Sigmoid colon (tissue), 7 donors: Measurements from ENCODE around the gene HOXD13. TPM values are rescaled to one million over a fixed set of nuclear protein-coding genes. Genes with fewer than 3 reads are reported as not detected.

Source experiments
- DNase-seq: peaks from one replicate; pipeline ENCODE4 v3.0.0-alpha.2; 2019
- H3K27ac ChIP-seq, 4 donors: fragments of 200-600 bp; sonication (generic); one replicate each; pipeline ENCODE4 v1.5.1; 2016 to 2019; ENCODE audit warnings: mild to moderate bottlenecking in 1 of 4
- H3K27me3 ChIP-seq, 3 donors: fragments of 200-600 bp; sonication (generic); one replicate each; pipeline ENCODE4 v1.5.1; 2019; ENCODE audit warnings: mild to moderate bottlenecking in 1 of 3
- H3K36me3 ChIP-seq, 4 donors: fragments of 200-600 bp; sonication (generic); one replicate each; pipeline ENCODE4 v1.5.1; 2016 to 2019
- H3K4me1 ChIP-seq, 4 donors: fragments of 200-600 bp; sonication (generic); one replicate each; pipeline ENCODE4 v1.5.1; 2017 to 2019
- H3K4me3 ChIP-seq, 4 donors: fragments of 200-600 bp; sonication (generic); one replicate each; pipeline ENCODE4 v1.5.1; 2017 to 2019; ENCODE audit warnings: mild to moderate bottlenecking in 2 of 4, moderate library complexity in 1 of 4
- H3K9me3 ChIP-seq, 4 donors: fragments of 200-600 bp in 3 of 4; sonication (generic) in 3 of 4; one replicate each; pipeline versions ENCODE4 v1.5.1 to v1.6.1; 2013 to 2019
- EP300 ChIP-seq, 4 donors: sonication (generic); formaldehyde crosslinking; IDR thresholded peaks; one replicate each; pipeline ENCODE4 v1.6.1; 2017; ENCODE audit warnings: antibody characterized with exemption in 4 of 4
- POLR2A ChIP-seq, 2 donors: fragments of 450-650 bp; IDR thresholded peaks; one replicate each; pipeline ENCODE4 v1.6.1; 2016; ENCODE audit warnings: antibody characterized with exemption in 2 of 2, mild to moderate bottlenecking in 2 of 2, moderate library complexity in 2 of 2
- POLR2AphosphoS5 ChIP-seq, 4 donors: sonication (generic); formaldehyde crosslinking; IDR thresholded peaks; one replicate each; pipeline ENCODE4 v1.6.1; 2017; ENCODE audit warnings: antibody characterized with exemption in 4 of 4
- WGBS, 2 donors: extraction: QIAGEN DNeasy Blood & Tissue Kit; methylation state at CpG; one replicate each; pipeline ENCODE4 v1.1.7; 2013; 5-methylcytosine and 5-hydroxymethylcytosine counted together
- intact Hi-C: fragments of 100-400 bp; cut with DNase I; formaldehyde crosslinking; loops from one replicate; pipeline ENCODE4 v1.15.1; 2023
- polyA plus RNA-seq, 3 donors: library from polyadenylated mRNA; stranded (reverse); fragments of 200-250 nt; gene quantifications; one replicate each; pipeline ENCODE4 v1.2.3, GENCODE V29; 2013
- total RNA-seq, 4 donors: library from RNA; depleted of rRNA; stranded (reverse); fragments of >200 nt; gene quantifications; one replicate each; pipeline ENCODE4 v1.1.0, GENCODE V29; 2016
- TF ChIP-seq, protein P1 (sequence below), 4 experiments: fragments of 450-650 bp in 3 of 4; fragments of 200-600 bp in 1 of 4; IDR thresholded peaks; one replicate each; pipeline ENCODE4 v1.5.1; 2016 to 2019; ENCODE audit warnings: antibody characterized with exemption in 4 of 4, mild to moderate bottlenecking in 3 of 4, moderate library complexity in 2 of 4
- donor health status: healthy with polysubstance abuse.
- donor health status: Bipolar disorder and iron deficiency.
- donor health status: healthy.

HOXD13 gene
- total and polyA plus RNA-seq, 7 donors = 2.3 to 48.9 (median 26.1) TPM; not detected in 1

DNA sequence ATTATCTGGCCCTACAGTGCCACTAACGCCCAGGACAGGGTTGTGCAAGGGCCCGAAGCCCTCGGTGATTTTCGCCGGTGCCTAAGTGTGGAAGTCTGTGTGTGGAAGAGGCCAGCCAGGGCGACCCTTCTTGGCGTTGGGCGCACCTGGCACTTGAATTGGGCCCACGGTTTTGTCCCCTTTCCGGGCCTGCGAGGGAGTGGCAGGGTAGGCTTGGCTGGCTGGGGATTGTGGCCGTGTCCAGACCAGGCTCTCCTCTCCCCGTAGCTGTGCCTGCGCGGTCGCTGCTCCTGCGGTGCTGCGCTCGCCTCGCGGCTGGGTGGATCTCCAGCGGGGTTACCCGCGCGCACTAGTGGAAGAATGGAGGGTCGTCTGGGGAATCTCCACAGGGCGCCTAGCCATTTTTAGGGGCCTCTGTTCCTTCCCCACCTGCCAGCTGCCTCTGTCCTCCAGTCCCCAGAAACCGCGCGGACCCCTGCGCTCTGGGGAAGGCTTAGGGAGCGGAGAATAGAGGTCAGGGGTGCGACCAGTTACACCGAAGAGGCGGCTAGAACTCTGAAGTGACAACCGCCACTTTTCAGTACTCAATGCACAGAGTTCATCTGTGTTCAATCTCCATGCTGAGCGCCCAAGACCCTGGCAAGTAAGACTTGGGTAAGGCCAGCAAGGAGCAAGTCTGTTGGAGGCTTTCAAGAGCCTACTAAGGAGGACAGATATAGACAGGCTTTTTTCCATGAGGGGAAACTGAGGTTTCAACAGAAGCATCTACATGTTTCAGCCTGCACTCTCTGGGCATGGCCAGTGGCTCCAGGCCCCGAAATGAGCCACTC lies 24.7 kb upstream of the HOXD13 start:
- Histone ChIP-seq H3K9me3 (no peaks in the 10 kb centered on the region), H3K4me1 (no peaks in the 10 kb centered on the region), H3K4me3 (peak overlapping the region in 2 of 4 donors; percentile 12 to 18), H3K27me3 (peaks cover 0 to 66% (median 11%) of the 10 kb centered on the region in 3 donors), H3K36me3 (no peaks in the 10 kb centered on the region), H3K27ac (no peak overlapping the region)
- intact Hi-C loops = no loop called here
- 8 to 14% methylated on average over 38 of the region's 38 CpGs for WGBS, 2 donors
- no peak for TF ChIP-seq EP300 (IDR thresholded peaks at IDR 0.05)
- no peak for TF ChIP-seq POLR2AphosphoS5 (IDR thresholded peaks at IDR 0.05)
- TF ChIP-seq POLR2A (IDR thresholded peaks at IDR 0.05) = no peak
- TF ChIP-seq, protein P1, sequence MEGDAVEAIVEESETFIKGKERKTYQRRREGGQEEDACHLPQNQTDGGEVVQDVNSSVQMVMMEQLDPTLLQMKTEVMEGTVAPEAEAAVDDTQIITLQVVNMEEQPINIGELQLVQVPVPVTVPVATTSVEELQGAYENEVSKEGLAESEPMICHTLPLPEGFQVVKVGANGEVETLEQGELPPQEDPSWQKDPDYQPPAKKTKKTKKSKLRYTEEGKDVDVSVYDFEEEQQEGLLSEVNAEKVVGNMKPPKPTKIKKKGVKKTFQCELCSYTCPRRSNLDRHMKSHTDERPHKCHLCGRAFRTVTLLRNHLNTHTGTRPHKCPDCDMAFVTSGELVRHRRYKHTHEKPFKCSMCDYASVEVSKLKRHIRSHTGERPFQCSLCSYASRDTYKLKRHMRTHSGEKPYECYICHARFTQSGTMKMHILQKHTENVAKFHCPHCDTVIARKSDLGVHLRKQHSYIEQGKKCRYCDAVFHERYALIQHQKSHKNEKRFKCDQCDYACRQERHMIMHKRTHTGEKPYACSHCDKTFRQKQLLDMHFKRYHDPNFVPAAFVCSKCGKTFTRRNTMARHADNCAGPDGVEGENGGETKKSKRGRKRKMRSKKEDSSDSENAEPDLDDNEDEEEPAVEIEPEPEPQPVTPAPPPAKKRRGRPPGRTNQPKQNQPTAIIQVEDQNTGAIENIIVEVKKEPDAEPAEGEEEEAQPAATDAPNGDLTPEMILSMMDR (IDR thresholded peaks at IDR 0.05) = no peak
- no peak for DNase-seq

DNA sequence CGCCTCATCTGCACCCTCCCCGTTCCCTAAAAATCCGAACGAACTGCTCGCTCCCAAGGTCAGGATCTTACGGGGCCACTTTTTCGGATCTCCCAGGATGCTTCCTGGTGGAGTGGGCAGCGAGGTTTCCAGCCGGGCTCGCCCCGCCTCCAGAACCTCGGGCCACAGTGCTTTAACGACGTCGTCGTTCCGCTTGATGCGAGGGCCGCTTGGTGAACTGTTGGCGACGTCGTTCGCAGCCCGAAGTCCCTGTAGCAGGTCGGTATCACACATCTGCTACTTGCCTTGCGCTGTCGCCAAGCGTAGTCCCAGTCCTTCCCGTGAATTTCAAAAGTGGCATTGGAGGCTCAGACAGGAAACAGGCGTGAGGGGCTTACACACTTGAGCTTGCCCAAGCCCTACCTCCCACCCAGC lies 24.1 kb upstream of the HOXD13 start:
- WGBS, 2 donors = 4 to 9% methylated on average over 30 of the region's 30 CpGs
- H3K9me3 ChIP-seq = no peaks in the 10 kb centered on the region
- no peak overlapping the region for H3K4me3 ChIP-seq
- TF ChIP-seq, protein P1 (IDR thresholded peaks at IDR 0.05) = no peak
- TF ChIP-seq EP300 (IDR thresholded peaks at IDR 0.05) = no peak
- TF ChIP-seq POLR2A (IDR thresholded peaks at IDR 0.05) = no peak
- TF ChIP-seq POLR2AphosphoS5 (IDR thresholded peaks at IDR 0.05) = no peak
- no peaks in the 10 kb centered on the region for H3K36me3 ChIP-seq
- no peak overlapping the region for H3K27ac ChIP-seq
- DNase-seq = no peak
- intact Hi-C loops = no loop called here
- no peaks in the 10 kb centered on the region for H3K4me1 ChIP-seq
- H3K27me3 ChIP-seq = peaks cover 0 to 72% (median 11%) of the 10 kb centered on the region in 3 donors

DNA sequence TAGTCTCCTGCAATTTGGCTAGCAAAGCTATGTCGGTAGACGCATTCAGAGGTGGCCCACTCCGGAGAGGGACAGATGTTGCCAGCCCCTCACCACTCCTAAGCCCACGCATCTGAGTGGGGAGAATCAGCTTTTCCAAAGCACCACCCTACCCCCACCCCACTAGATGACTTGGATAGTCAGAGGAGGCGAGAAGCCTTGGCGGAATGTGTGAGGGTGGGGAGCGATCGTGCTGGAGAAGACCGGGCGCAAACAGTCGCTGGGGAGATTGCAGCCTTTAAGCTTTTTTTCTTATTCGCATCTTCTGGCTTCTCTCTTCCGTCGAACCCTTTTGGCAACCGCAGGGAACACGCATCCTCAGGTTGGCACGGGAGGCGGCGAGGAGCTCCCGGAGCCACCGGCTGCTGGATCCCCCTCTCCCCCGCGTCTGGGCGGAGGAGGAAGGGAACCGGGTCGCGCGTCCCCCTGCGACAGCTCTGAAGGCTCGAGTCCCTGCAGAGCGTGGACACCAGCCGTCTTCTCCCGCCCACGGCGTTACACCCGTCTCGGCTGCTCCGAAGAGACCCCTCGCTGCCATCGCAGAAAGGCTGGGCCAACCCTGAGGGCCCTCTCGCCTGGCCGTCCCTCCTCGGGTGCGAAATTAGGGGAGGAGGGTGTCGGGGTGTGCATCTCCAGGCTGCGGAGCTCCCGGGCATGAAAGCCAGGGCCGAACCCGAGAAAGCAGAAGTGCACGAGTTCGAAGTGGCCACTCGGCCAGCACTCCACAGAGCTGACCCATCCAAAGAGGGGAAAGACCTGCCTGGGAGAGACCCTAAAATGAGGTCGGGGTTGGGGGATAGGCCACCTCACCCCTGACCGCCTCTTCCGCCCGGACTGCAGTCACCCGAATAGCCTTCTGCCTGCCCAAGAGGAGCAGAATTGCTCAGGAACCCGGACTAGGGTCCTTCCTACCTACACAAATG lies 20.9 kb upstream of the HOXD13 start:
- Histone ChIP-seq H3K9me3 (no peaks in the 10 kb centered on the region), H3K27me3 (peaks cover 8 to 100% (median 21%) of the 10 kb centered on the region in 3 donors), H3K36me3 (no peaks in the 10 kb centered on the region)

DNA sequence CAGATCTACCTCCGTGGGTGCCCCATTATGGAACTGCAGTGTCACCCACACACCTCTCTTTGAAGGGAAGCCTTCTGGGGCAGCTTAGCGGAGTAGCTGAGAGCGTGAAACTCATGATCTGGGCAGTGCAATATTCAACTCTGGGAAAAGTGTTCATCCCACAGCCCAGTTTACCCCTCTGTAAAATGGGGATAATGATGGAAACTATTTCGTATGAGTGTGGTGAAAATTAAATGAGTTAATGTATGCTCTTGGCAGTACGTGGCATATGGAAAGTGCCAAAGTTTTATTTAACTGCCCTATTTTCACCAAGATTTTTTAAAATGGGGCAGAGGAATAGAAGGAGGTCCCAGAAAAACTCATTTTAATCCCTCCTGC lies 20.2 kb upstream of the HOXD13 start:
- no peaks in the 10 kb centered on the region for H3K9me3 ChIP-seq
- no peak for TF ChIP-seq EP300 (IDR thresholded peaks at IDR 0.05)
- TF ChIP-seq POLR2AphosphoS5 (IDR thresholded peaks at IDR 0.05) = no peak
- no peak for TF ChIP-seq POLR2A (IDR thresholded peaks at IDR 0.05)
- intact Hi-C loops = no loop called here

More for the DNA sequence above, 20.9 kb upstream of the HOXD13 start:
- TF ChIP-seq, protein P1 (IDR thresholded peaks at IDR 0.05) = no peak
- no peak for TF ChIP-seq POLR2AphosphoS5 (IDR thresholded peaks at IDR 0.05)
- TF ChIP-seq POLR2A (IDR thresholded peaks at IDR 0.05) = no peak
- no peak for TF ChIP-seq EP300 (IDR thresholded peaks at IDR 0.05)
- 23% methylated on average over 58 of the region's 58 CpGs for WGBS, 2 donors
- Histone ChIP-seq H3K27ac (no peak overlapping the region), H3K4me3 (no peak overlapping the region), H3K4me1 (no peaks in the 10 kb centered on the region)
- no peak for DNase-seq
- intact Hi-C loops = no loop called here

More for the DNA sequence above, 20.2 kb upstream of the HOXD13 start:
- Histone ChIP-seq H3K4me3 (no peak overlapping the region), H3K4me1 (no peaks in the 10 kb centered on the region), H3K36me3 (no peaks in the 10 kb centered on the region), H3K27me3 (peaks cover 8 to 100% (median 24%) of the 10 kb centered on the region in 3 donors), H3K27ac (no peak overlapping the region)
- DNase-seq = no peak
- 46 to 49% methylated on average over 5 of the region's 5 CpGs for whole genome bisulfite sequencing, 2 donors
